HG03571 (cell line): ENCODE data around the gene DYNC1I1.

ENCODE experiments used
- ATAC-seq: cut with Tn5 transposase; IDR thresholded peaks from one replicate; pipeline ENCODE4 v1.9.1; 2021; ENCODE audit not compliant: unreplicated experiment

The DYNC1I1 gene

DNA sequence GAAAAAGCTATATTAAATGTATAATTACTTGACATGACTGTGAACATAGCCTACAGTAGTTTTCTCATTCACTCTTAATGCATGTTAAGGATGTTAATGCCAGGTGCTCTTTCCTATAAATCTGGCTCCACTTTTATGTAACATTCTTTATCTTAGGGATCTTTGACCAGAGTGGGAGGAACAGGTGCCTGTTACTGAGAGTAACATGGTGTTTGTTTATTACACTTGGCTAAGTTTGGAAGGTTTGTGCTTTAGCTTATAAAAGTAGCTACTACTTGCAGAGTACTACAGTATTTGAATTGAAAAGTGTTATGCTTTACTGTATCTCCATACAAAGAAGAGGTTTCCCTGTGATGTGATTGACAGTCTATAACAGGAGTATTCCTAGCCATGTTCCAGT is 183.4 kb downstream of the DYNC1I1 start:
- no peak for ATAC-seq

DNA sequence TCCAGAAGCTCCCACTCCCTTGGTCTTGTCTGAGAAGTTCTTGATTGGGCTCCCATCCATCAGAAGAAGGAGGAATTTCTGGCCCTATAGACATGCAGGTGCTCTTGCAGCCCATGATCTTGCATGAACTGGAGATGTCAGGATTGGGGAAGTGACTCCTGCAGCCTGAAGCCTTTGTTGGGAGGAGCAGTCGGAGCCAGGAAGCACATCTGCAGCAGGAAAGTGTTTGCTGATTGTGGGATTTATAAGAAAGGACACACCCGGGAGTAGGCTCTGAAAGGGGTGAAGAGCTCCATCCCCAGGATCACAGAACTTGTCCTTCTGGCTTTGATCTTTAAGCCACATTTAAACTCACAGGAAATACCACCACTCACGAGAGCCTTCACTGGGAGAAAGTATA is 185.2 kb downstream of the DYNC1I1 start:
- ATAC-seq = no peak

DNA sequence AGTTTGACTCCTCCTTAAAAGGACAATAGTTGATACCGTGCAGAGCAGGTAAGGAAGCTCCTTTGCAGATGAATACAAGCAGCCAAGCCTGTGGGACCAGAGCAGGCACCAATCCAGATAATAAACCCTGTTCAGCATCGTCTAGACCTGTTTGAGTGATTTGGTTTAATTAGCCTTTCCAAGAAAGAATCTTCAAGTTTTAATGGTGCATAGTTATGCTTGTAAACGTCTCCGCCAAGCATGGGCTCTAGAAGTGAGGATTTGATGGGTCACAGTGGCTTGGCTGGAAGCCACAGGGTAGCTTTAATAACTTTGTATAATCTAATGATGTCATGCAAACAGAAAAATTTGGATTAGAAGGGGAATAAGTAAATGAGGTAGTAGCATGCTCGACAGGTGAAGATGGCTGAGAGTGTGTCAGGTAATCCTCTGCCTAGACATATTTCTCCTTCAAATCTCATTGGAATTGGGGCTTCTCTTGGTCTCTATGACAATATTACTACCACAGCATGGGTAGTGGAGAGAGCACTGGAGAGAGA is 188.4 kb downstream of the DYNC1I1 start:
- no peak for ATAC-seq

DNA sequence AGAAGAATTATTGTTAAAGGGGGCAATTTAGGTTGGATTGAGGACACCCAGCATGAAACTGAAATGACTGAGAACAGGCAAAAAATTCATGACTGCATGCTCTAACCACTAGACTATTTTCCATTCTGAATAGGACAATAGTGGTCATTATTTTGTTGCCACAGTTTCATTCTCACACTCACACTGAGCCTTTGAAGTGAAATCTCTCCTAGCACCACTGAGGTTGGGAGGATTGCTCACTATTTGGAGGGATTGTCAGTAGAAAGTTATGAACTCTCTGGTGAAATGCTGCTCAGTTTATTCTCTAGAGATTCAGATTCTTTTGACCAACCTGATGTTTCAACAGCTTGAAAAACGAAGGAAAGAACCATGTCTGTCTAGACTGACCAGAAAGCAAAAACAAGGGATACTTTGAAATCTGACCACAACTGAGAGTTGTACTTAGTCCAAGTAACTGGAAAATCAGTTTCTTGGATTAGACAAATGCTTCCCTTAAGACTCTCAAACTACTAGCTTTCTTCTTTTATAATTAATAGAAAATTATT is 191.2 kb downstream of the DYNC1I1 start:
- ATAC-seq = no peak

DNA sequence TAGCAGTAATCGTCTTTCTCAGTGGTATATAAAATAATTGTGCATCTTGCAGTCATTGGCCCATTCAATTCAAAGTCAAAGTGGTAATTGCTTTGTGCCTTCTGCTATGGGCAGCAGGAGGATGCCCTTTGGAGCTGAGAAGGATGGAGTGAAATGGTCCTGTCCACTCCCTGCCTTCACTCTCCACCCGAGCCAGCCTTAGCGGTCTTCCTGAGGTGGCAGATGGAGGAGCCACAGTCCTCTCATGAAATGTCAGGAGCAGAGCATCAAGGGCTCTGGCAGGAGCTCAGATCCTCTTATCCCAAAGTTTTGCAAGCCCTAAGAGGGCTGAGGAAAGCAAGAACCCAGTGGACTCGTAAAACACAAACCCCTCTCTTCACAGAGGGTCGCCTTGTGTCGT is 199.4 kb downstream of the DYNC1I1 start:
- no peak for ATAC-seq

GRCh38 chr7:95972523-95972922 is 200.2 kb downstream of the DYNC1I1 start:
- no peak for ATAC-seq

- no peak for ATAC-seq
Measured at GRCh38 chr7:95974108-95974507, 201.8 kb downstream of the DYNC1I1 start.

- no peak for ATAC-seq
Measured at GRCh38 chr7:95976369-95977060, 204.2 kb downstream of the DYNC1I1 start.

DNA sequence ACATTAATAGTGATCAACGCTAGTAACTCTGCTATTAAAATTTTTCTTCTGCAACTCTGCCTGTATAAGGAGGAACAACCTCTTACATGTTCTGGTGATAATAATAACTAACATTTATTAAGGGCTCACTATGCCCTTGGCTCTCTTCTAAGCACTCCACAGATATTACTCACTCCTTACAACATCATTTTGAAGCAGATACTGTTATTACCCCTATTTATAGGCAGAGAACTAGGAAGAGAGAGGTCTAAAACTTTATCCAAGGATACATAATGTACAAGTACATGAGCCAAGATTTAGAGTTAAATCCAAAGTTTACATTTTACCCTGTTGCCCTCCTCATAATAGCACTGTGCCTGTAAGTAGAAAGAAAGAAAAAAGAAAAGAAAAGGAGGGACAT is 205.6 kb downstream of the DYNC1I1 start:
- no peak for ATAC-seq

DNA sequence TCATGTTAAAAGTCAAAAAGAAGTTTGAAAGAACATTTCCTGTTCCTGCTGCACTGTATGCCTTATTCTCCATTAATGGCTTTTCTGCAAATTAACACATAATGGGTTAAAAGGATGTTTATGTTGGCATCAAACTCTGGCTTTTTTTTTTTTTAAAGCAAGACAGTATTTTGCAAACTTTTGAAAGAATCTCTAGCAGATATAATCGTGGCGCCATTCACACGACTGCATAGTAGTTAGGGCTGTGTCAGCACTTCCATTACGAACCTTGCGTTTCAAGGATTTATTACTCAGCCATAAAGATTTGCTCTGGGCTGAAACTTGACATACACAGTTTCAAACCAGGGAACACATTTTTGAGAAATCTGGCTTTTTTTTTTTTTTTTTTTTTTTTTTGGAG is 207.8 kb downstream of the DYNC1I1 start:
- ATAC-seq = no peak

GRCh38 chr7:95980706-95981105 is 208.4 kb downstream of the DYNC1I1 start:
- ATAC-seq = no peak

GRCh38 chr7:95986178-95986764 is 213.9 kb downstream of the DYNC1I1 start:
- no peak for ATAC-seq

GRCh38 chr7:95989301-95989700 is 216.9 kb downstream of the DYNC1I1 start:
- ATAC-seq = no peak

GRCh38 chr7:95993380-95993779 is 221.0 kb downstream of the DYNC1I1 start:
- no peak for ATAC-seq

DNA sequence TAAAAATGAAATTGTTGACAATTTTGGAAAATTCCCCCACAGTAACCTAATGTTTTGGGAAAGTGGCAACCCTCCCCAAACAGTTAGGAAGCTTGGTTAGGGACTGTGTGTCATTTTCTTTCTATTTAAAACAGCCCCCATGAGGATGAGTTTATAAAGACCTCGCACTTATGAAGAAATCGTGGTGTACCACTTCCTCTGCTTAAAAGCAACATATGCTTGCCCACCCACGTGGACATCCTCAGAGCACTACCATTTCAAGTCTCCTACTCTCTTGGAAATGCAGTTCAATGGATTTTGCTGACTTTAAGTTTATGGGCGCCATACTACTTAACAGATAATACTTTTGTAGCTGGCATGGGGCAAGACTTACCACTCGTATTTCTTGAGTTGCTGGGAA is 223.8 kb downstream of the DYNC1I1 start:
- ATAC-seq = no peak

GRCh38 chr7:95996886-95997285 is 224.5 kb downstream of the DYNC1I1 start:
- ATAC-seq = no peak

- no peak for ATAC-seq
Measured at GRCh38 chr7:95997632-95998031, 225.3 kb downstream of the DYNC1I1 start.

GRCh38 chr7:95999481-95999880 is 227.1 kb downstream of the DYNC1I1 start:
- ATAC-seq = no peak

- ATAC-seq = no peak
Measured at GRCh38 chr7:96004578-96004977, 232.2 kb downstream of the DYNC1I1 start.

DNA sequence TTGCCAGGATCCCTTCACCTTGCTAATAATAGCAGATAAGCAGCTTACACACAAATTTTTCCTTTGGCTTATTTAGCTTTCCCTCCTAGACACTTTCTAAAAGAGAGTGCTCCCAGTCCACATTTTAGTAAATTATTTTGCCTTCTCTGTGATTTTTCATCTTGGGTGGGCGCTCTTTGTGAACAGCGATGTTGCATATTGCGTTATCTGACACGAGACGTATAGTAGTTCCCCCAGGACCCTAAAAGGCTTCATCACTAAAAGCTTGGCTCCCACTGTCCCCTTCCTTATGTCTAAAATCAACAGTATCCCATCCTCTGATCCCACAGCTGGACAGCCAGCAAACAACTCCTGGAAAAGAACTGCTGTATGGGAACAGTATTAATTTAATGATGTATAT is 232.9 kb downstream of the DYNC1I1 start:
- no peak for ATAC-seq

DNA sequence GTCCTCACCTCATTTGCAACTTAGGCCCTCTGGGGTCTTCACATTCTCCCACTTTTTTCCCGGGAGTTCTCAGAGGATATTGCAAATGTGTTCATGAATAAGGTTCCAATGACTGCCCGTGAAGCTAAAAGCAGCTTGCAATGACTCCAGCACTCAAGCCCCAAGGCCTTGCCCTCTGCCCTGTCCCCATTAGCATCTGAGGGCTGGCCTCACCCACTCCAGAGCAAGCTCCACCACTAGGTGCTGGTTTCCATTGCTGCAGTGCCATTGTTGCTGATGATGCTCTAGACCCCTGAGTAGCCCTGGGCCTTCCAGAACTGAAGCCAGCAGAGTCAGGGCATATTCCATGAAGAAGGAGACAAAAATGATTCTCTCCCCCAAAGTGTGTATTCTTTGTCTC is 236.8 kb downstream of the DYNC1I1 start:
- ATAC-seq = no peak

- ATAC-seq = no peak
Measured at GRCh38 chr7:96013836-96014235, 241.5 kb downstream of the DYNC1I1 start.
